Endothelial cell of umbilical vein (primary cell): ENCODE data around the gene RAD51B.

ENCODE experiments used
- EZH2 ChIP-seq: IDR thresholded peaks from 2 replicates; pipeline ENCODE4 v1.6.1; 2012; ENCODE audit warnings: borderline replicate concordance, low read depth, mild to moderate bottlenecking, moderate library complexity, low read length, inconsistent platforms; ENCODE audit not compliant: severe bottlenecking
- JUN ChIP-seq: IDR thresholded peaks from 2 replicates; pipeline ENCODE4 v1.6.1; 2011; ENCODE audit warnings: borderline replicate concordance, low read depth; ENCODE audit not compliant: insufficient read length, insufficient read depth
- MYC ChIP-seq: IDR thresholded peaks from one replicate; pipeline ENCODE4 v1.6.1; 2011; ENCODE audit warnings: mild to moderate bottlenecking, low read depth, low read length
- POLR2A ChIP-seq: IDR thresholded peaks from 2 replicates; pipeline ENCODE4 v1.6.1; 2012; ENCODE audit warnings: low read depth, mild to moderate bottlenecking, control low read depth, low read length
- POLR2AphosphoS5 ChIP-seq: IDR thresholded peaks from 2 replicates; pipeline ENCODE4 v1.6.1; 2012; ENCODE audit warnings: low read depth, mild to moderate bottlenecking, control low read depth, low read length, moderate library complexity; ENCODE audit not compliant: insufficient read depth
- TF ChIP-seq, protein P1 (sequence below), 2 donors: IDR thresholded peaks; 1 replicate in 1 of 2; 2 replicates in 1 of 2; pipeline ENCODE4 v1.5.1; 2011; ENCODE audit warnings: low read length in 2 of 2, mild to moderate bottlenecking in 2 of 2, moderate library complexity in 2 of 2, control low read depth in 1 of 2, inconsistent platforms in 1 of 2, low read depth in 1 of 2; ENCODE audit not compliant: insufficient read depth in 1 of 2; ENCODE audit errors: extremely low read depth in 1 of 2
- TF ChIP-seq, protein P2 (sequence below): IDR thresholded peaks from 2 replicates; pipeline ENCODE4 v1.6.1; 2011; ENCODE audit not compliant: insufficient read depth, insufficient read length

DNA sequence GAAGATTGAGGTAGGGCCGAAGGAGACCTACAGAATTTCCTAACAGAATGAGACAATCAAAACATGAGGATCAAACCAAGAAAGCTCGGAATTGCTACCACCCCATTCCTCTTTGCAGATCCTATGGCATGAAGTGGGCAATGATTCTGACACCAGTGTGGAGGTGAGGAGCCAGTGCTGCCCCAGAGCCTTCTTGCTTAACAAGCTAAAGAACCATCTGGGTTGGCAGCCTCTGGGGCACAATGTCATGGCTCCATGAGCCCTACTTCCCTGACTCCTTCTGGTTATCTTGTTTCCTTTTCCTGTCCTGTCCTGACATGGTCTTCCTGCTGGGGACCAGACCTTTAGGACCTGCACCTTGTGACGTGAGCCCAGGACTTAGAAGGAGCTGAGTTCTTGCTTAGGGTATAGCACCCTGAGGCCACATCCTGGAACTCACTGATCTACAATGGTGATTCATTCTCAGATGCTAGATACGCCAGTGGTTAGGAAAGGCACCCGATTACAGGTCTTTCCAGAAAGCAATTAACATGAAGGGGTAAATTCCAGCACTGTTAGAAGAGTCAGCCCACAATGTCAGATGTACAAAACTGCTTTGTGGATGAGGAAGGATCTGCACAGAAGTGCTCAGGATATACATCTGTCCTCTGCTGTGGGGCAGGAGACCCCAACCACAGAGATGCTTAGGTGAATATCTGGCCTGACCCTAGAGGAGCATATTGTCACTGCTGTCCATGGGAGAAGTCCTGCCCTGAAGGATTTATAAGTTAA is 649.0 kb downstream of the RAD51B start:
- no peak for TF ChIP-seq POLR2A
- TF ChIP-seq, protein P1, sequence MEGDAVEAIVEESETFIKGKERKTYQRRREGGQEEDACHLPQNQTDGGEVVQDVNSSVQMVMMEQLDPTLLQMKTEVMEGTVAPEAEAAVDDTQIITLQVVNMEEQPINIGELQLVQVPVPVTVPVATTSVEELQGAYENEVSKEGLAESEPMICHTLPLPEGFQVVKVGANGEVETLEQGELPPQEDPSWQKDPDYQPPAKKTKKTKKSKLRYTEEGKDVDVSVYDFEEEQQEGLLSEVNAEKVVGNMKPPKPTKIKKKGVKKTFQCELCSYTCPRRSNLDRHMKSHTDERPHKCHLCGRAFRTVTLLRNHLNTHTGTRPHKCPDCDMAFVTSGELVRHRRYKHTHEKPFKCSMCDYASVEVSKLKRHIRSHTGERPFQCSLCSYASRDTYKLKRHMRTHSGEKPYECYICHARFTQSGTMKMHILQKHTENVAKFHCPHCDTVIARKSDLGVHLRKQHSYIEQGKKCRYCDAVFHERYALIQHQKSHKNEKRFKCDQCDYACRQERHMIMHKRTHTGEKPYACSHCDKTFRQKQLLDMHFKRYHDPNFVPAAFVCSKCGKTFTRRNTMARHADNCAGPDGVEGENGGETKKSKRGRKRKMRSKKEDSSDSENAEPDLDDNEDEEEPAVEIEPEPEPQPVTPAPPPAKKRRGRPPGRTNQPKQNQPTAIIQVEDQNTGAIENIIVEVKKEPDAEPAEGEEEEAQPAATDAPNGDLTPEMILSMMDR (IDR thresholded peaks at IDR 0.05; ENCODE audit: extremely low read depth in 1 of 2, insufficient read depth in 1 of 2, low read depth in 1 of 2, low read length in 2 of 2): no peak
- peak; percentile 27 for TF ChIP-seq POLR2AphosphoS5
- TF ChIP-seq JUN: no peak
- TF ChIP-seq, protein P2, sequence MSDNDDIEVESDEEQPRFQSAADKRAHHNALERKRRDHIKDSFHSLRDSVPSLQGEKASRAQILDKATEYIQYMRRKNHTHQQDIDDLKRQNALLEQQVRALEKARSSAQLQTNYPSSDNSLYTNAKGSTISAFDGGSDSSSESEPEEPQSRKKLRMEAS: no peak
- TF ChIP-seq MYC: no peak
- no peak for TF ChIP-seq EZH2
